ENCODE data around the gene LAPTM4A. TPM values are rescaled to one million over a fixed set of nuclear protein-coding genes. Genes with fewer than 3 reads are reported as not detected.

LAPTM4A gene
- total and polyA plus RNA-seq, 5 donors from 2014 or later: 74.1 to 141 (median 131) TPM

- Histone ChIP-seq H3K4me1 (ENCODE audit: control insufficient read depth, insufficient read depth, low read length, poor library complexity, severe bottlenecking) (no peaks in the 10 kb centered on the region), H3K4me3 (ENCODE audit: low read depth, low read length) (no peak overlapping the region), H3K9me3 (ENCODE audit: control insufficient read depth in 2 of 2, low read length in 2 of 2) (no peaks in the 10 kb centered on the region), H3K27ac (ENCODE audit: insufficient read depth, low read length, poor library complexity, severe bottlenecking) (no peak overlapping the region), H3K36me3 (ENCODE audit: control insufficient read depth, insufficient read depth, low read length) (no peaks in the 10 kb centered on the region), H3K27me3 (ENCODE audit: control insufficient read depth, insufficient read depth, low read length) (no peaks in the 10 kb centered on the region)
- no peaks in the 10 kb centered on the region for H3K4me1 Mint-ChIP-seq
- H3K36me3 Mint-ChIP-seq: no peaks in the 10 kb centered on the region
- no peak overlapping the region for H3K27ac Mint-ChIP-seq
- no peak overlapping the region for H3K4me3 Mint-ChIP-seq
- ATAC-seq (ENCODE audit: low read depth in 2 of 2): no peak
- H3K9me3 Mint-ChIP-seq: no peaks in the 10 kb centered on the region
- DNase-seq: no peak
- peaks cover 4% of the 10 kb centered on the region for H3K27me3 Mint-ChIP-seq
These were observed 30.4 kb upstream of the LAPTM4A start for GRCh38 chr2:20081841-20082240.

- ATAC-seq (ENCODE audit: low read depth in 2 of 2): no peak
- no peaks in the 10 kb centered on the region for H3K27me3 ChIP-seq (ENCODE audit: control insufficient read depth, insufficient read depth, low read length)
- no peaks in the 10 kb centered on the region for H3K36me3 ChIP-seq (ENCODE audit: control insufficient read depth, insufficient read depth, low read length)
These were observed 29.5 kb upstream of the LAPTM4A start for GRCh38 chr2:20080839-20081415.

GRCh38 chr2:20080428-20080827 is 29.0 kb upstream of the LAPTM4A start:
- Mint-ChIP-seq H3K4me1 (no peaks in the 10 kb centered on the region), H3K27ac (no peak overlapping the region), H3K4me3 (no peak overlapping the region), H3K9me3 (no peaks in the 10 kb centered on the region), H3K36me3 (no peaks in the 10 kb centered on the region), H3K27me3 (peaks cover 4% of the 10 kb centered on the region)
- no peaks in the 10 kb centered on the region for H3K27me3 ChIP-seq (ENCODE audit: control insufficient read depth, insufficient read depth, low read length)
- H3K9me3 ChIP-seq (ENCODE audit: control insufficient read depth in 2 of 2, low read length in 2 of 2): no peaks in the 10 kb centered on the region
- H3K4me3 ChIP-seq (ENCODE audit: low read depth, low read length): no peak overlapping the region
- no peaks in the 10 kb centered on the region for H3K4me1 ChIP-seq (ENCODE audit: control insufficient read depth, insufficient read depth, low read length, poor library complexity, severe bottlenecking)
- ATAC-seq (ENCODE audit: low read depth in 2 of 2) (no peak), DNase-seq (no peak)
- H3K36me3 ChIP-seq (ENCODE audit: control insufficient read depth, insufficient read depth, low read length): no peaks in the 10 kb centered on the region
- no peak overlapping the region for H3K27ac ChIP-seq (ENCODE audit: insufficient read depth, low read length, poor library complexity, severe bottlenecking)

More at GRCh38 chr2:20080839-20081415, 29.5 kb upstream of the LAPTM4A start:
- Histone ChIP-seq H3K9me3 (ENCODE audit: control insufficient read depth in 2 of 2, low read length in 2 of 2) (no peaks in the 10 kb centered on the region), H3K4me3 (ENCODE audit: low read depth, low read length) (no peak overlapping the region), H3K27ac (ENCODE audit: insufficient read depth, low read length, poor library complexity, severe bottlenecking) (no peak overlapping the region), H3K4me1 (ENCODE audit: control insufficient read depth, insufficient read depth, low read length, poor library complexity, severe bottlenecking) (no peaks in the 10 kb centered on the region)
- no peaks in the 10 kb centered on the region for H3K9me3 Mint-ChIP-seq
- no peak overlapping the region for H3K27ac Mint-ChIP-seq
- no peak overlapping the region for H3K4me3 Mint-ChIP-seq
- no peak for DNase-seq
- peaks cover 4% of the 10 kb centered on the region for H3K27me3 Mint-ChIP-seq
- no peaks in the 10 kb centered on the region for H3K4me1 Mint-ChIP-seq
- no peaks in the 10 kb centered on the region for H3K36me3 Mint-ChIP-seq

GRCh38 chr2:20079546-20080115 is 28.2 kb upstream of the LAPTM4A start:
- ATAC-seq (ENCODE audit: low read depth in 2 of 2): no peak

GRCh38 chr2:20077411-20077940 is 26.0 kb upstream of the LAPTM4A start:
- no peaks in the 10 kb centered on the region for H3K4me1 Mint-ChIP-seq
- Histone ChIP-seq H3K9me3 (ENCODE audit: control insufficient read depth in 2 of 2, low read length in 2 of 2) (no peaks in the 10 kb centered on the region), H3K27ac (ENCODE audit: insufficient read depth, low read length, poor library complexity, severe bottlenecking) (no peak overlapping the region), H3K4me1 (ENCODE audit: control insufficient read depth, insufficient read depth, low read length, poor library complexity, severe bottlenecking) (no peaks in the 10 kb centered on the region), H3K36me3 (ENCODE audit: control insufficient read depth, insufficient read depth, low read length) (no peaks in the 10 kb centered on the region), H3K4me3 (ENCODE audit: low read depth, low read length) (no peak overlapping the region), H3K27me3 (ENCODE audit: control insufficient read depth, insufficient read depth, low read length) (no peaks in the 10 kb centered on the region)
- H3K27ac Mint-ChIP-seq: no peak overlapping the region
- no peaks in the 10 kb centered on the region for H3K9me3 Mint-ChIP-seq
- ATAC-seq (ENCODE audit: low read depth in 2 of 2): no peak
- no peak for DNase-seq
- H3K4me3 Mint-ChIP-seq: no peak overlapping the region
- no peaks in the 10 kb centered on the region for H3K36me3 Mint-ChIP-seq
- peaks cover 11% of the 10 kb centered on the region for H3K27me3 Mint-ChIP-seq

More at GRCh38 chr2:20079546-20080115, 28.2 kb upstream of the LAPTM4A start:
- Mint-ChIP-seq H3K36me3 (no peaks in the 10 kb centered on the region), H3K4me3 (no peak overlapping the region), H3K27ac (no peak overlapping the region), H3K4me1 (no peaks in the 10 kb centered on the region), H3K27me3 (peaks cover 4% of the 10 kb centered on the region), H3K9me3 (no peaks in the 10 kb centered on the region)
- Histone ChIP-seq H3K27me3 (ENCODE audit: control insufficient read depth, insufficient read depth, low read length) (no peaks in the 10 kb centered on the region), H3K27ac (ENCODE audit: insufficient read depth, low read length, poor library complexity, severe bottlenecking) (no peak overlapping the region), H3K36me3 (ENCODE audit: control insufficient read depth, insufficient read depth, low read length) (no peaks in the 10 kb centered on the region), H3K4me1 (ENCODE audit: control insufficient read depth, insufficient read depth, low read length, poor library complexity, severe bottlenecking) (no peaks in the 10 kb centered on the region), H3K4me3 (ENCODE audit: low read depth, low read length) (no peak overlapping the region), H3K9me3 (ENCODE audit: control insufficient read depth in 2 of 2, low read length in 2 of 2) (no peaks in the 10 kb centered on the region)
- no peak for DNase-seq

- peaks cover 15% of the 10 kb centered on the region for H3K27me3 Mint-ChIP-seq
- ATAC-seq (ENCODE audit: low read depth in 2 of 2): no peak
- H3K9me3 Mint-ChIP-seq: no peaks in the 10 kb centered on the region
These were observed 25.3 kb upstream of the LAPTM4A start for GRCh38 chr2:20076757-20077156.

GRCh38 chr2:20074901-20075300 is 23.5 kb upstream of the LAPTM4A start:
- H3K4me1 ChIP-seq (ENCODE audit: control insufficient read depth, insufficient read depth, low read length, poor library complexity, severe bottlenecking): no peaks in the 10 kb centered on the region
- Mint-ChIP-seq H3K27ac (peak overlapping the region in 1 of 3 donors; percentile 19), H3K36me3 (no peaks in the 10 kb centered on the region), H3K9me3 (no peaks in the 10 kb centered on the region), H3K4me3 (no peak overlapping the region), H3K27me3 (peaks cover 15% of the 10 kb centered on the region), H3K4me1 (no peaks in the 10 kb centered on the region)
- DNase-seq (no peak), ATAC-seq (ENCODE audit: low read depth in 2 of 2) (no peak)
- no peaks in the 10 kb centered on the region for H3K36me3 ChIP-seq (ENCODE audit: control insufficient read depth, insufficient read depth, low read length)
- H3K9me3 ChIP-seq (ENCODE audit: control insufficient read depth in 2 of 2, low read length in 2 of 2): no peaks in the 10 kb centered on the region
- H3K4me3 ChIP-seq (ENCODE audit: low read depth, low read length): no peak overlapping the region
- H3K27me3 ChIP-seq (ENCODE audit: control insufficient read depth, insufficient read depth, low read length): no peaks in the 10 kb centered on the region
- no peak overlapping the region for H3K27ac ChIP-seq (ENCODE audit: insufficient read depth, low read length, poor library complexity, severe bottlenecking)

More at GRCh38 chr2:20076757-20077156, 25.3 kb upstream of the LAPTM4A start:
- Histone ChIP-seq H3K9me3 (ENCODE audit: control insufficient read depth in 2 of 2, low read length in 2 of 2) (no peaks in the 10 kb centered on the region), H3K27ac (ENCODE audit: insufficient read depth, low read length, poor library complexity, severe bottlenecking) (no peak overlapping the region), H3K4me3 (ENCODE audit: low read depth, low read length) (no peak overlapping the region), H3K27me3 (ENCODE audit: control insufficient read depth, insufficient read depth, low read length) (no peaks in the 10 kb centered on the region), H3K36me3 (ENCODE audit: control insufficient read depth, insufficient read depth, low read length) (no peaks in the 10 kb centered on the region), H3K4me1 (ENCODE audit: control insufficient read depth, insufficient read depth, low read length, poor library complexity, severe bottlenecking) (no peaks in the 10 kb centered on the region)
- no peak for DNase-seq
- no peaks in the 10 kb centered on the region for H3K4me1 Mint-ChIP-seq
- no peak overlapping the region for H3K4me3 Mint-ChIP-seq
- no peak overlapping the region for H3K27ac Mint-ChIP-seq
- no peaks in the 10 kb centered on the region for H3K36me3 Mint-ChIP-seq

Measured in CD4-positive, CD25-positive, alpha-beta regulatory T cell (primary cell).